Heart left ventricle (tissue), 13 donors: ENCODE data around the gene NFIX.

Experiments used
- POLR2A ChIP-seq, 2 donors: fragments of 450-650 bp; IDR thresholded peaks; one replicate each; pipeline ENCODE4 v1.6.1; 2017; ENCODE audit warnings: antibody characterized with exemption in 2 of 2, mild to moderate bottlenecking in 2 of 2, moderate library complexity in 2 of 2
- TF ChIP-seq, protein P1 (sequence below), 12 donors: fragments of 200-600 bp; sonication (generic) in 4 of 12; IDR thresholded peaks; one replicate each; pipeline versions ENCODE4 v1.5.0 to v1.8.0; 2018 to 2022; ENCODE audit warnings: antibody characterized with exemption in 12 of 12, mild to moderate bottlenecking in 5 of 12
- donor health status: ischemic (EF 13 %, LVEDD 7.1; RV severe dilation, severe dysfunction).
- donor health status: DM: no; HTN: yes; CAD: no.
- donor health status: DM: no; HTN: no; CAD: no.
- donor health status: ischemic (EF 25% LVEDD 6.9; RV normal size, moderate dysfunction).
- donor health status: ischemic (EF 25% LVEDD 5.7; RV mildly dilated, moderate dysfunction).
- donor health status: ischemic (EF 35%, LVEDD 5.7; RV mildly dilated, moderate dysfunction).
- donor health status: nonischemic (EF 11% LVEDD 7.7; RV severe dilation, severe dysfunction).
- donor health status: DM: yes; HTN: yes; CAD: no.
- donor health status: PGD.
- donor health status: ischemic (EF 29% LVEDD 5.4; RV normal size, mild dysfunction).
- donor health status: nonischemic (EF 23%, LVEDD 6.1; RV moderate dilation, normal function).

- TF ChIP-seq, protein P1, sequence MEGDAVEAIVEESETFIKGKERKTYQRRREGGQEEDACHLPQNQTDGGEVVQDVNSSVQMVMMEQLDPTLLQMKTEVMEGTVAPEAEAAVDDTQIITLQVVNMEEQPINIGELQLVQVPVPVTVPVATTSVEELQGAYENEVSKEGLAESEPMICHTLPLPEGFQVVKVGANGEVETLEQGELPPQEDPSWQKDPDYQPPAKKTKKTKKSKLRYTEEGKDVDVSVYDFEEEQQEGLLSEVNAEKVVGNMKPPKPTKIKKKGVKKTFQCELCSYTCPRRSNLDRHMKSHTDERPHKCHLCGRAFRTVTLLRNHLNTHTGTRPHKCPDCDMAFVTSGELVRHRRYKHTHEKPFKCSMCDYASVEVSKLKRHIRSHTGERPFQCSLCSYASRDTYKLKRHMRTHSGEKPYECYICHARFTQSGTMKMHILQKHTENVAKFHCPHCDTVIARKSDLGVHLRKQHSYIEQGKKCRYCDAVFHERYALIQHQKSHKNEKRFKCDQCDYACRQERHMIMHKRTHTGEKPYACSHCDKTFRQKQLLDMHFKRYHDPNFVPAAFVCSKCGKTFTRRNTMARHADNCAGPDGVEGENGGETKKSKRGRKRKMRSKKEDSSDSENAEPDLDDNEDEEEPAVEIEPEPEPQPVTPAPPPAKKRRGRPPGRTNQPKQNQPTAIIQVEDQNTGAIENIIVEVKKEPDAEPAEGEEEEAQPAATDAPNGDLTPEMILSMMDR (IDR thresholded peaks at IDR 0.05), result no peak
- TF ChIP-seq POLR2A (IDR thresholded peaks at IDR 0.05), result peak in 1 of 2 donors; percentile 87
Observed at GRCh38 chr19:12945479-12946091, 49.7 kb upstream of the NFIX start, which contains the start of gene RAD23A.
